ENCODE results near the gene C3orf52.

C3orf52 gene

GRCh38 chr3:112137781-112138180 lies 51.6 kb downstream of the C3orf52 start:
- no peak for DNase-seq

DNA sequence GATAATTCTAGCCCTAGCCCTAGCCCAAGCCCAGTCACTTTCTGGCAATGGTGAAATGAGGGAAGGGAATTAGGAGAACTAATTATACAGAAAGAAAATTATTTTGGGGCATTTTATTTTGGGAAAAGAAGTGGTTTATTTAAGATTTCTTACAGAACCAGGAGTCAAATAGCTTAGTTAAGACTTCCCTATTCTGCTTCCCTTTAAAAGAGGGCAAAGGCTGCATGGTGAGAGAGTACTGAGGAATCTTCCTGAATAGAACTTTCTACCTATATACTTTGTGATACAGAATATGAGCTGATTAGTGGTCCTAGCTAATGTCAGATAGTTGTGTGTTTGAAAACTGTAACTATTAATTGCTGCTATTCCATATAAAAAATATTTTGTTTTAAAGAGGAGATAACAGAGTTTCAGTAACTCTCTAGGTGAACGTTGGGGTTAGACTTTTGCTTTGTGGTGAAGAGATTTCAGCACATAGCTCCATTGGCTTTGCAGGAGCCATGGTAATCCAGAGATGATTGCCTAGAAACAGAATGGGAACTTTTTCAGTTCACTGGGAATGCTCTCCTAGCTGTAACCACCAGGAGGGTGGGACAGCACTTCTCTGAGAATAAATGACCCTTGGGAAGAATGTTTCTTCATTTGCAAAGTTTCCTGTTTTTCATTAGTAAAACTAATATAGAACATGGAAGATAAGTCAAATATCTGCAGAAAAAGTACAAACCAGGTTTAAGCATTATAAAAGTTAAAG lies 52.2 kb downstream of the C3orf52 start:
- DNase-seq: no peak

DNA sequence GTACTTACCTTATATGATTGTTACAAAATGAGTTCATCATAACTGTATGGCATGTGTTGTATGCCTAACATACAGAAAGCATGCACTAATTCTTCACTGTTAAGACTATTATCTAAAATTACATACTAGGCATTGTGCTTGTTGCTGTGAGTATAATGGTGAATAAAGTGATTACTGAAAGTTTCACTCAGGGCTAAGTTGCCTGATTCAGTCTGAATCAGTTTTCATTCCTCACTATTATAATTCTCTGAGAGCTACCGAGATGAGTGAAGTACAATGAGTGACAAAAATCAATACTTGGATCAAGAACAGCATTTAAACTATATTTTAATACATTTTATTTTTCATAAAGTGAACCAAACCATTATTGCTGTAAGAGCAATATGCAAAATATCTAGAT lies 54.4 kb downstream of the C3orf52 start:
- no peak for DNase-seq

GRCh38 chr3:112141293-112141692 lies 55.1 kb downstream of the C3orf52 start:
- no peak for DNase-seq

DNA sequence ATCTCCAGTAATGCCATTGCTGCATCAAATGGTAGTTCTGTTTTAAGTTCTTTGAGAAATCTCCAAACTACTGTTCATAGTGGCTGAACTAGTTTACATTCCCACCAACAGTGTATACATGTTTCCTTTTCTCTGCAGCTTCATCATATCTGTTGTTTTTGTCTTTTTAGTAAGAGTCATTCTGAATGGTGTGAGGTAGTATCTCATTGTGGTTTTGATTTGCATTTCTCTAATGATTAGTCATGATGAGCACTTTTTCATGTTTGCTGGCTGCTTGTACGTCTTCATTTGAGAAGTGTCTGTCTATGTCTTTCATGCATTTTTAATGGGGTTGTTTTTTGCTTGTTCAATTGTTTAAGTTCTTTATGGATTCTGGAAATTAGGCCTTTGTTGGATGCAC lies 57.1 kb downstream of the C3orf52 start:
- DNase-seq: no peak

DNA sequence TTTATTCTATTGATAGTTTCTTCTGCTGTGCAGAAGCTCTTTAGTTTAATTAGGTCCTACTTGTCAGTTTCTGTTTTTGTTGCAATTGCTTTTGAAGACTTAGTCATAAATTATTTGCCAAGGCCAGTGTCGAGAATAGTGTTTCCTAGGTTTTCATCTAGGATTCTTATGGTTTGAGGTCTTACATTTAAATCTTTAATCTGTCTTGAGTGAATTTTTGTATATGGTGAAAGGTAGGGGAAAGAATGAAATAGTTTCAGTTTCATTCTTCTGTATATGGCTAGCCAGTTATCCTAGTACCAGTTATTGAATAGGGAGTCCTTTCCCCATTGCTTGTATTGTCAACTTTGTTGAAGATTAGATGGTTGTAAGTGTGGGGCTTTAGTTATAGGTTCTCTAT lies 57.5 kb downstream of the C3orf52 start:
- no peak for DNase-seq

GRCh38 chr3:112149136-112149535 lies 62.9 kb downstream of the C3orf52 start:
- no peak for DNase-seq

GRCh38 chr3:112167758-112168157 lies 81.6 kb downstream of the C3orf52 start:
- DNase-seq: no peak
